H1 (cell line): Measurements from ENCODE around the gene C1orf21. TPM values are rescaled to one million over a fixed set of nuclear protein-coding genes. Genes with fewer than 3 reads are reported as not detected.

Experiments
- CTCF ChIA-PET: fragments of 300-600 bp; sonication (Branson Sonifier 250); formaldehyde crosslinking; loops from one replicate; lab custom pipeline; 2021; ENCODE audit not compliant: partially characterized antibody; lab: Charles Lee
- POLR2A ChIA-PET: fragments of 300-600 bp; sonication (Branson Sonifier 250); formaldehyde crosslinking; loops from one replicate; lab custom pipeline; 2021; ENCODE audit warnings: inconsistent platforms; ENCODE audit not compliant: partially characterized antibody; lab: Charles Lee
- DNase-seq, 2 experiments: peaks; one replicate each; pipeline versions ENCODE4 v3.0.0 to v3.0.0-alpha.2; 2010 to 2022; ENCODE audit warnings: low spot score in 2 of 2, low read depth in 1 of 2, mixed read lengths in 1 of 2
- FAIRE-seq: peaks from 2 replicates; lab custom pipeline; 2011; peaks lifted over from hg19 to GRCh38; lab: Jason Lieb, UNC
- H2AFZ ChIP-seq: 2 replicates; pipeline ENCODE4 v1.8.1; 2012; ENCODE audit warnings: low read length, inconsistent platforms
- H2AK5ac ChIP-seq: 2 replicates; pipeline ENCODE4 v1.6.1; 2013; ENCODE audit warnings: low read depth, low read length
- H2BK120ac ChIP-seq: replicated peaks from 2 replicates; pipeline ENCODE3; 2013; ENCODE audit warnings: low read depth, low read length, inconsistent platforms
- H2BK12ac ChIP-seq: 2 replicates; pipeline ENCODE4 v1.6.1; 2013; ENCODE audit warnings: low read depth, low read length
- H2BK15ac ChIP-seq: 2 replicates; pipeline ENCODE4 v1.6.1; 2013; ENCODE audit warnings: low read length
- H2BK20ac ChIP-seq: 2 replicates; pipeline ENCODE4 v1.6.1; 2013; ENCODE audit warnings: low read length
- H2BK5ac ChIP-seq: 2 replicates; pipeline ENCODE4 v1.6.1; 2013; ENCODE audit warnings: low read depth, low read length
- H3K14ac ChIP-seq: 2 replicates; pipeline ENCODE4 v1.6.1; 2013; ENCODE audit warnings: inconsistent platforms; ENCODE audit not compliant: insufficient read length
- H3K18ac ChIP-seq: 2 replicates; pipeline ENCODE4 v1.6.1; 2013; ENCODE audit warnings: low read length; ENCODE audit errors: extremely low read depth
- H3K23ac ChIP-seq: 2 replicates; pipeline ENCODE4 v1.6.1; 2013; ENCODE audit warnings: inconsistent platforms; ENCODE audit not compliant: insufficient read length
- H3K23me2 ChIP-seq: 2 replicates; pipeline ENCODE4 v1.6.1; 2013; ENCODE audit warnings: low read depth, low read length
- H3K27ac ChIP-seq: 2 replicates; pipeline ENCODE4 v1.6.1; 2011; ENCODE audit warnings: low read depth, low read length, inconsistent platforms
- H3K27me3 ChIP-seq, 4 experiments: replicated peaks in 1 of 4; 1 replicate in 1 of 4; 2 replicates in 3 of 4; pipeline versions ENCODE4 v1.6.1 to v1.8.1; 2011 to 2013; ENCODE audit warnings: low read length in 3 of 4, mild to moderate bottlenecking in 3 of 4, inconsistent platforms in 2 of 4, mixed read lengths in 2 of 4, moderate library complexity in 1 of 4; ENCODE audit not compliant: control insufficient read depth in 3 of 4, insufficient read depth in 3 of 4; ENCODE audit errors: extremely low read depth in 1 of 4
- H3K36me3 ChIP-seq, 4 experiments: 2 replicates each; pipeline versions ENCODE4 v1.6.1 to v1.8.1; 2011 to 2013; ENCODE audit warnings: mild to moderate bottlenecking in 4 of 4, low read length in 3 of 4, moderate library complexity in 2 of 4, control low read depth in 1 of 4, inconsistent platforms in 1 of 4; ENCODE audit not compliant: insufficient read depth in 4 of 4, control insufficient read depth in 2 of 4
- H3K4ac ChIP-seq: replicated peaks from 2 replicates; pipeline ENCODE3; 2013; ENCODE audit warnings: low read length, low read depth, mixed read lengths, inconsistent platforms; ENCODE audit not compliant: insufficient read length
- H3K4me1 ChIP-seq, 4 experiments: replicated peaks in 1 of 4; 1 replicate in 1 of 4; 2 replicates in 3 of 4; pipeline versions ENCODE4 v1.6.1 to v1.8.1; 2011 to 2013; ENCODE audit warnings: low read length in 3 of 4, inconsistent platforms in 2 of 4, mixed read lengths in 1 of 4; ENCODE audit not compliant: insufficient read depth in 4 of 4, control insufficient read depth in 3 of 4
- H3K4me2 ChIP-seq, 2 experiments: 2 replicates each; pipeline versions ENCODE4 v1.6.1 to v1.8.1; 2011 to 2013; ENCODE audit warnings: low read depth in 2 of 2, low read length in 2 of 2, control low read depth in 1 of 2, inconsistent platforms in 1 of 2, mild to moderate bottlenecking in 1 of 2; ENCODE audit not compliant: insufficient read depth in 1 of 2
- H3K4me3 ChIP-seq, 4 experiments: fragments of 200-600, 300-600 bp in 1 of 4; sonication (generic), shearing (Covaris generic), sonication (Bioruptor Twin) in 1 of 4; 2 replicates each; pipeline versions ENCODE4 v1.5.1 to v1.8.1; 2011 to 2016; ENCODE audit warnings: low read length in 4 of 4, low read depth in 3 of 4, control low read depth in 2 of 4, inconsistent platforms in 2 of 4, mild to moderate bottlenecking in 2 of 4, mixed read lengths in 1 of 4, moderate library complexity in 1 of 4; ENCODE audit not compliant: insufficient read depth in 2 of 4; ENCODE audit errors: extremely low read depth in 1 of 4
- H3K56ac ChIP-seq: replicated peaks from 2 replicates; pipeline ENCODE3; 2013; ENCODE audit warnings: low read depth, mild to moderate bottlenecking, mixed read lengths, low read length, inconsistent platforms; ENCODE audit not compliant: insufficient read length
- H3K79me1 ChIP-seq: 2 replicates; pipeline ENCODE4 v1.6.1; 2013; ENCODE audit warnings: low read depth, low read length, control low read depth
- H3K79me2 ChIP-seq, 2 experiments: 2 replicates each; pipeline versions ENCODE4 v1.6.1 to v1.8.1; 2012 to 2013; ENCODE audit warnings: low read length in 2 of 2, mild to moderate bottlenecking in 2 of 2, inconsistent platforms in 1 of 2; ENCODE audit not compliant: insufficient read depth in 2 of 2, control insufficient read depth in 1 of 2
- H3K9ac ChIP-seq, 4 experiments: replicated peaks in 1 of 4; 1 replicate in 1 of 4; 2 replicates in 3 of 4; pipeline versions ENCODE4 v1.6.1 to v1.8.1; 2011 to 2013; ENCODE audit warnings: low read depth in 3 of 4, low read length in 3 of 4, control low read depth in 2 of 4, mild to moderate bottlenecking in 2 of 4, moderate library complexity in 2 of 4, inconsistent platforms in 1 of 4; ENCODE audit errors: extremely low read depth in 1 of 4
- H3K9me3 ChIP-seq, 2 experiments: 2 replicates each; pipeline versions ENCODE4 v1.6.1 to v1.8.1; 2012 to 2013; ENCODE audit warnings: mild to moderate bottlenecking in 2 of 2, moderate library complexity in 2 of 2, control low read depth in 1 of 2, inconsistent platforms in 1 of 2, low read depth in 1 of 2, low read length in 1 of 2, mixed read lengths in 1 of 2; ENCODE audit not compliant: insufficient read depth in 2 of 2
- H4K20me1 ChIP-seq, 2 experiments: replicated peaks in 1 of 2; 2 replicates each; pipeline versions ENCODE3 to v1.8.1; 2011 to 2013; ENCODE audit warnings: inconsistent platforms in 2 of 2, low read length in 2 of 2, mild to moderate bottlenecking in 1 of 2; ENCODE audit not compliant: insufficient read depth in 2 of 2, control insufficient read depth in 1 of 2
- H4K5ac ChIP-seq: 2 replicates; pipeline ENCODE4 v1.6.1; 2013; ENCODE audit warnings: low read length, low read depth, mixed read lengths, inconsistent platforms; ENCODE audit not compliant: insufficient read length
- H4K8ac ChIP-seq: 2 replicates; pipeline ENCODE4 v1.8.0; 2013; ENCODE audit warnings: mild to moderate bottlenecking, moderate library complexity, low read length, inconsistent platforms; ENCODE audit not compliant: insufficient read depth; ENCODE audit errors: extremely low read depth
- H4K91ac ChIP-seq: replicated peaks from 2 replicates; pipeline ENCODE3; 2013; ENCODE audit warnings: low read length, mixed read lengths, inconsistent platforms; ENCODE audit not compliant: insufficient read length
- EP300 ChIP-seq, 2 experiments: IDR thresholded peaks; 1 replicate in 1 of 2; 2 replicates in 1 of 2; pipeline ENCODE4 v1.6.1; 2011 to 2012; ENCODE audit warnings: low read depth in 2 of 2, low read length in 2 of 2, mild to moderate bottlenecking in 2 of 2, borderline replicate concordance in 1 of 2, inconsistent platforms in 1 of 2, moderate library complexity in 1 of 2
- HDAC2 ChIP-seq, 2 experiments: fragments of 300-600 bp in 1 of 2; sonication (generic) in 1 of 2; IDR thresholded peaks; 2 replicates each; pipeline ENCODE4 v1.6.1; 2011 to 2012; ENCODE audit warnings: low read depth in 2 of 2, low read length in 2 of 2, mild to moderate bottlenecking in 2 of 2, moderate library complexity in 2 of 2, borderline replicate concordance in 1 of 2, inconsistent platforms in 1 of 2
- NANOG ChIP-seq: IDR thresholded peaks from 2 replicates; pipeline ENCODE4 v1.6.1; 2011; ENCODE audit warnings: low read length, low read depth, mild to moderate bottlenecking, inconsistent platforms; ENCODE audit not compliant: insufficient read depth, poor library complexity, severe bottlenecking
- PHF8 ChIP-seq: fragments of 200-600 bp; sonication (generic); conservative IDR thresholded peaks from 2 replicates; pipeline ENCODE4 v1.7.1; 2012; ENCODE audit warnings: low read depth, mild to moderate bottlenecking, inconsistent platforms, low read length, moderate library complexity
- RFX5 ChIP-seq: IDR thresholded peaks from 2 replicates; pipeline ENCODE4 v1.6.1; 2011; ENCODE audit warnings: low read depth, low read length, improper control_type of control experiment, borderline replicate concordance
- SP2 ChIP-seq: IDR thresholded peaks from 2 replicates; pipeline ENCODE4 v1.6.1; 2012; ENCODE audit warnings: mild to moderate bottlenecking, low read length, inconsistent platforms
- TAF7 ChIP-seq: optimal IDR thresholded peaks from 2 replicates; pipeline ENCODE3; 2011; ENCODE audit warnings: low read depth, mild to moderate bottlenecking, inconsistent platforms, low read length, moderate library complexity, borderline replicate concordance
- TBP ChIP-seq: IDR thresholded peaks from 2 replicates; pipeline ENCODE4 v1.6.1; 2011; ENCODE audit warnings: low read depth, low read length, improper control_type of control experiment
- WGBS, 2 experiments: shearing (Covaris generic) in 1 of 2; methylation state at CpG; one replicate each; pipeline versions ENCODE4 v1.1.6 to v1.1.7; 2013 to 2015; ENCODE audit warnings: low lambda C conversion rate in 2 of 2, mixed read lengths in 2 of 2, inconsistent platforms in 1 of 2, low coverage in 1 of 2, missing lambda C conversion rate in 1 of 2; ENCODE audit not compliant: insufficient replicate concordance in 2 of 2, insufficient coverage in 1 of 2, insufficient read length in 1 of 2; ENCODE audit errors: extremely low coverage in 1 of 2, missing lambda C conversion rate in 1 of 2; 5-methylcytosine and 5-hydroxymethylcytosine counted together
- polyA plus RNA-seq, 7 experiments: library from polyadenylated mRNA; depleted of rRNA in 3 of 7; stranded (reverse) in 5 of 7; unstranded in 2 of 7; fragments of >200 nt in 5 of 7; fragments of 200-250 nt in 2 of 7; gene quantifications; 1 replicate in 5 of 7; 2 replicates in 1 of 7; 4 replicates in 1 of 7; pipeline versions ENCODE4 v1.2.1 to v1.2.3, GENCODE V29; 2011 to 2013; ENCODE audit warnings: missing spikeins in 2 of 7, mixed read lengths in 2 of 7
- total RNA-seq: library from RNA; stranded (reverse); fragmentation: NEBNext Ultra II Directional; extraction: Animal tissue kit (Norgen Biotek cat#: 25700); gene quantifications from 2 replicates; pipeline ENCODE4 v1.2.1, GENCODE V29; 2021

C1orf21 gene
- total and polyA plus RNA-seq, 2 of the 8 experiments (the other 6 are each of a cell fraction or from before 2014, with no cell fraction given), result 16.6 to 51.0 TPM

DNA sequence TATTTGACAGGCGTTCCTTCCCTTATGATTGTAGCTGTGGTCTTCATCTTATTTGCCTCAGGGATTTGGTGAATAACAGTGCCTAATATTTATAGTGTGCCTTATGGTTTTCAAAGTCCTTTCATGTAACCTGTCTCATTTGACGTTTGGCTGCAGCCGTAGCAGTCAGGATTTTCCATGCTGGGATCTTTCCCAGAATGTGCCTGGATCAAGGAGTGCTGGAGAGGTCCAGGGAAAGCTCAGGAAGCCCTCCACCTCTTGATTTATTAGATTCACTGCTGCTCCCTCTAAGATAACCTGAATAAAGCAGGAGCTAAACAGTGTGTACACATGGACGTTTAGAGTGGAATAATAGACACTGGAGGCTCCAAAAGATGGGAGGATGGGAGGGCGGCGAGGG, 5.2 kb downstream of the C1orf21 start:
- no peak overlapping the region for H2BK120ac ChIP-seq
- H4K5ac ChIP-seq, result no peak overlapping the region
- TF ChIP-seq TAF7, result no peak
- no peak for TF ChIP-seq TBP
- TF ChIP-seq SP2, result no peak
- TF ChIP-seq EP300 (IDR thresholded peaks at IDR 0.05; ENCODE audit: borderline replicate concordance in 1 of 2, low read depth in 2 of 2, low read length in 2 of 2), result no peak
- TF ChIP-seq PHF8, result no peak
- no peak for TF ChIP-seq RFX5
- TF ChIP-seq NANOG, result no peak
- TF ChIP-seq HDAC2 (IDR thresholded peaks at IDR 0.05; ENCODE audit: borderline replicate concordance in 1 of 2, low read depth in 2 of 2, low read length in 2 of 2), result no peak
- H3K23me2 ChIP-seq, result peaks cover 4% of the 10 kb centered on the region; the same call in 1 of the 2 replicates
- no peak overlapping the region for H4K91ac ChIP-seq
- H3K23ac ChIP-seq, result no peak overlapping the region
- H2BK20ac ChIP-seq, result no peak overlapping the region
- no peak overlapping the region for H3K4me2 ChIP-seq
- POLR2A ChIA-PET, result no interaction called here
- peaks cover 1 to 15% (median 7%) of the 10 kb centered on the region in 4 experiments; a peak in 4 of 7 replicates for H3K4me1 ChIP-seq
- no peak overlapping the region for H2BK12ac ChIP-seq
- no peak overlapping the region for H2AFZ ChIP-seq
- peaks cover 7% of the 10 kb centered on the region for H3K79me1 ChIP-seq
- no peaks in the 10 kb centered on the region for H3K36me3 ChIP-seq
- no peak for FAIRE-seq
- H2BK5ac ChIP-seq, result no peak overlapping the region
- CTCF ChIA-PET, result interaction anchor here (1.1 kb wide), 1 partner anchor 171 kb away, joined by 3 read pairs; no protein-coding TSS in a partner anchor
- H3K4me3 ChIP-seq, result no peak overlapping the region
- no peak overlapping the region for H3K18ac ChIP-seq
- WGBS, 2 experiments, result 90% methylated on average over 6 of the region's 6 CpGs; no CpG with 5 or more reads in 1 of the 2 experiments
- H3K27ac ChIP-seq, result no peak overlapping the region
- no peak overlapping the region for H4K8ac ChIP-seq
- no peak overlapping the region for H3K4ac ChIP-seq
- H2BK15ac ChIP-seq, result no peak overlapping the region
- H3K56ac ChIP-seq, result no peak overlapping the region
- H3K9me3 ChIP-seq, result no peaks in the 10 kb centered on the region
- no peak overlapping the region for H2AK5ac ChIP-seq
- H3K79me2 ChIP-seq, result peaks cover 44 to 95% of the 10 kb centered on the region in 2 experiments; a peak in 3 of 4 replicates
- no peak overlapping the region for H3K14ac ChIP-seq
- H3K9ac ChIP-seq, result no peak overlapping the region
- no peak for DNase-seq
- H3K27me3 ChIP-seq, result no peaks in the 10 kb centered on the region; a peak in 1 of 7 replicates
- H4K20me1 ChIP-seq, result peaks cover 6 to 8% of the 10 kb centered on the region in 2 experiments
